Measurements from ENCODE around the gene CDH16.

DNA sequence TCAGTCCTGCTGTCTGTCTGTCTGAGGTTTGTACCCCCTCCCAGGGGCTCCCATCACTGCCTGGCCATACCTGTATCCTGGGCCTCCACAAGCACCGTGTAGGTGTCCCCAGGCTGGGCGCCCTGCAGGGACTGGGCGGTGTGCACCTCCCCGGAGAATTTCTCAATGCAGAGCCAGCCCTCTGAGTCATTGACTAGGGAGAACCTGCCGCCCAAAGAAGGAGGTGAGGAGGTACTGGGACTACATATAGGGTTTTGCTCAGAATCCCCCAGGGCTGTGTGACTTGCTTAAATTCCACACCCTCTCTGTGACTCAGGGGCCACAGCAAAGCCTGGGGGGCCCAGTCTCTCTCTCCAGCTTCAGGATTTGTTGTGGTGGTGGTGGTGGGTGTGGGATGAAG lies 7.6 kb downstream of the CDH16 start:
- TF ChIP-seq POLR2A (IDR thresholded peaks at IDR 0.05) (no peak), CTCF (IDR thresholded peaks at IDR 0.05) (no peak), POLR2AphosphoS5 (IDR thresholded peaks at IDR 0.05; ENCODE audit: insufficient read depth in 1 of 2, low read depth in 1 of 2) (no peak)

Measured in vagina (tissue), 2 donors.